IMR-90 (cell line): ENCODE data around the gene SLC1A1. TPM values are rescaled to one million over a fixed set of nuclear protein-coding genes. Genes with fewer than 3 reads are reported as not detected.

ENCODE experiments used
- ATAC-seq: fragments of 200-7000 bp; cut with Tn5 transposase; 2 replicates; pipeline ENCODE4 v1.9.1; 2020; ENCODE audit warnings: low read depth, mild to moderate bottlenecking, moderate library complexity
- BruUV-seq: library from RNA; stranded (reverse); fragments of 400-500 nt; replicated peaks from 2 replicates; lab custom pipeline; 2021; lab: Mats Ljungman, UMichigan
- CTCF ChIA-PET: fragments of 300-600 bp; formaldehyde crosslinking; extraction: SDS; loops from one replicate; lab custom pipeline; 2021; ENCODE audit warnings: antibody characterized with exemption; lab: Yijun Ruan, JAX
- POLR2A ChIA-PET: fragments of 300-600 bp; sonication (Branson Sonifier 250); formaldehyde crosslinking; loops from one replicate; lab custom pipeline; 2022; ENCODE audit warnings: antibody characterized with exemption; ENCODE audit not compliant: unreplicated experiment; lab: Charles Lee
- DNase-seq: peaks from one replicate; pipeline ENCODE4 v3.0.0; 2013
- H2AFZ ChIP-seq: replicated peaks from 2 replicates; pipeline ENCODE3; 2013; ENCODE audit warnings: low read length, mild to moderate bottlenecking; ENCODE audit not compliant: poor library complexity
- H2AK5ac ChIP-seq: 2 replicates; pipeline ENCODE4 v1.6.1; 2013; ENCODE audit warnings: low read depth, low read length, inconsistent platforms
- H2AK9ac ChIP-seq: replicated peaks from 2 replicates; pipeline ENCODE3; 2013; ENCODE audit warnings: mild to moderate bottlenecking, low read depth, low read length, moderate library complexity; ENCODE audit not compliant: poor library complexity
- H2BK120ac ChIP-seq: 2 replicates; pipeline ENCODE4 v1.6.1; 2013; ENCODE audit warnings: low read depth, low read length, inconsistent platforms
- H2BK15ac ChIP-seq: 3 replicates; pipeline ENCODE4 v1.6.1; 2013; ENCODE audit warnings: low read depth, low read length, inconsistent platforms
- H2BK20ac ChIP-seq: 2 replicates; pipeline ENCODE4 v1.6.1; 2013; ENCODE audit warnings: low read depth, mild to moderate bottlenecking, inconsistent platforms, low read length, moderate library complexity
- H2BK5ac ChIP-seq: 2 replicates; pipeline ENCODE4 v1.6.1; 2013; ENCODE audit warnings: mild to moderate bottlenecking, low read depth, low read length, inconsistent platforms; ENCODE audit not compliant: poor library complexity, severe bottlenecking
- H3K14ac ChIP-seq: replicated peaks from 2 replicates; pipeline ENCODE4 v1.6.1; 2013; ENCODE audit warnings: low read depth, low read length, inconsistent platforms
- H3K18ac ChIP-seq: 2 replicates; pipeline ENCODE4 v1.6.1; 2013; ENCODE audit warnings: low read depth, low read length, control low read depth
- H3K23ac ChIP-seq: 2 replicates; pipeline ENCODE4 v1.6.1; 2013; ENCODE audit warnings: low read depth, low read length, inconsistent platforms
- H3K27ac ChIP-seq: 2 replicates; pipeline ENCODE4 v1.5.1; 2013; ENCODE audit warnings: mild to moderate bottlenecking, control low read depth, low read length; ENCODE audit not compliant: insufficient read depth
- H3K27me3 ChIP-seq: 2 replicates; pipeline ENCODE4 v1.6.1; 2013; ENCODE audit warnings: low read length; ENCODE audit not compliant: control insufficient read depth, insufficient read depth
- H3K36me3 ChIP-seq: 2 replicates; pipeline ENCODE4 v1.6.1; 2013; ENCODE audit warnings: low read length, mixed read lengths; ENCODE audit not compliant: control insufficient read depth, insufficient read depth
- H3K4ac ChIP-seq: 2 replicates; pipeline ENCODE4 v1.6.1; 2013; ENCODE audit warnings: low read depth, low read length, inconsistent platforms
- H3K4me1 ChIP-seq: 2 replicates; pipeline ENCODE4 v1.6.1; 2013; ENCODE audit warnings: low read length, mixed read lengths; ENCODE audit not compliant: control insufficient read depth, insufficient read depth
- H3K4me2 ChIP-seq: 2 replicates; pipeline ENCODE4 v1.6.1; 2013; ENCODE audit warnings: low read depth, mild to moderate bottlenecking, control low read depth, low read length, moderate library complexity
- H3K4me3 ChIP-seq: 2 replicates; pipeline ENCODE4 v1.5.1; 2013; ENCODE audit warnings: low read depth, mild to moderate bottlenecking, control low read depth, low read length, moderate library complexity; ENCODE audit not compliant: insufficient read depth
- H3K56ac ChIP-seq: 2 replicates; pipeline ENCODE4 v1.6.1; 2013; ENCODE audit warnings: low read length, inconsistent platforms; ENCODE audit not compliant: insufficient read depth; ENCODE audit errors: extremely low read depth
- H3K79me1 ChIP-seq, 2 experiments: 2 replicates each; pipeline ENCODE4 v1.6.1; 2013; ENCODE audit warnings: low read length in 2 of 2, inconsistent platforms in 1 of 2, low read depth in 1 of 2
- H3K9ac ChIP-seq: 2 replicates; pipeline ENCODE4 v1.6.1; 2013; ENCODE audit warnings: low read depth, low read length, control low read depth
- H3K9me1 ChIP-seq: 2 replicates; pipeline ENCODE4 v1.6.1; 2013; ENCODE audit warnings: low read length, inconsistent platforms; ENCODE audit not compliant: insufficient read depth
- H3K9me3 ChIP-seq: 2 replicates; pipeline ENCODE4 v1.6.1; 2013; ENCODE audit warnings: low read length; ENCODE audit not compliant: control insufficient read depth, insufficient read depth
- H4K20me1 ChIP-seq: 2 replicates; pipeline ENCODE4 v1.6.1; 2013; ENCODE audit warnings: low read length, inconsistent platforms; ENCODE audit not compliant: insufficient read depth
- H4K5ac ChIP-seq: 2 replicates; pipeline ENCODE4 v1.6.1; 2013; ENCODE audit warnings: mild to moderate bottlenecking, low read depth, low read length, control low read depth
- H4K8ac ChIP-seq, 2 experiments: 2 replicates each; pipeline ENCODE4 v1.6.1; 2013; ENCODE audit warnings: low read depth in 2 of 2, low read length in 2 of 2, control low read depth in 1 of 2, inconsistent platforms in 1 of 2
- H4K91ac ChIP-seq: 2 replicates; pipeline ENCODE4 v1.6.1; 2013; ENCODE audit warnings: low read depth, low read length, inconsistent platforms; ENCODE audit not compliant: insufficient read depth
- BHLHE40 ChIP-seq: fragments of 150-350 bp; IDR thresholded peaks from 2 replicates; pipeline ENCODE4 v1.6.1; 2016; ENCODE audit warnings: mild to moderate bottlenecking, low read depth, low read length
- CEBPB ChIP-seq: IDR thresholded peaks from 2 replicates; pipeline ENCODE4 v1.6.1; 2012; ENCODE audit warnings: low read depth, low read length, improper control_type of control experiment
- CHD1 ChIP-seq: IDR thresholded peaks from 2 replicates; pipeline ENCODE4 v1.6.1; 2012; ENCODE audit warnings: low read depth, low read length, improper control_type of control experiment
- MAFK ChIP-seq: IDR thresholded peaks from 2 replicates; pipeline ENCODE4 v1.6.1; 2012; ENCODE audit warnings: low read depth, low read length, improper control_type of control experiment
- MAZ ChIP-seq: IDR thresholded peaks from 2 replicates; pipeline ENCODE4 v1.6.1; 2012; ENCODE audit warnings: low read depth, mild to moderate bottlenecking, low read length, improper control_type of control experiment, moderate library complexity, borderline replicate concordance
- MXI1 ChIP-seq: IDR thresholded peaks from 2 replicates; pipeline ENCODE4 v1.6.1; 2012; ENCODE audit warnings: low read depth, mild to moderate bottlenecking, low read length, moderate library complexity, borderline replicate concordance
- NFE2L2 ChIP-seq: fragments of 150-350 bp; IDR thresholded peaks from 2 replicates; pipeline ENCODE4 v1.6.1; 2016; ENCODE audit warnings: low read depth, mild to moderate bottlenecking, low read length
- POLR2A ChIP-seq: IDR thresholded peaks from 2 replicates; pipeline ENCODE4 v1.6.1; 2012; ENCODE audit warnings: mild to moderate bottlenecking, low read depth, low read length
- RAD21 ChIP-seq: IDR thresholded peaks from 2 replicates; pipeline ENCODE4 v1.6.1; 2012; ENCODE audit warnings: low read length, improper control_type of control experiment
- RFX5 ChIP-seq: IDR thresholded peaks from 2 replicates; pipeline ENCODE4 v1.8.0; 2012; ENCODE audit warnings: low read depth, mild to moderate bottlenecking, low read length, moderate library complexity
- SMC3 ChIP-seq: fragments of 150-350 bp; IDR thresholded peaks from 2 replicates; pipeline ENCODE4 v1.6.1; 2016; ENCODE audit warnings: low read depth, mild to moderate bottlenecking, antibody characterized with exemption, low read length, moderate library complexity
- dilution Hi-C: fragments of 300-500 bp; cut with HindIII; formaldehyde crosslinking; loops from one replicate; pipeline ENCODE4 v1.14.3; 2018; ENCODE audit warnings: low sequenced_read_pairs; ENCODE audit not compliant: unreplicated experiment
- in situ Hi-C: fragments of 300-500 bp; cut with MboI; formaldehyde crosslinking; loops from 3 replicates; pipeline ENCODE4 v1.14.3; 2019; ENCODE audit warnings: low sequenced_read_pairs, inconsistent platforms, mixed read lengths
- intact Hi-C: fragments of 100-400 bp; cut with micrococcal nuclease; formaldehyde crosslinking; loops from 2 replicates; pipeline ENCODE4 v1.10.0; 2022
- polyA plus RNA-seq, 3 experiments: library from polyadenylated mRNA; depleted of rRNA; stranded (reverse); fragments of >200 nt; gene quantifications; 2 replicates each; pipeline ENCODE4 v1.2.3, GENCODE V29; 2012; ENCODE audit warnings: low replicate concordance in 1 of 3
- total RNA-seq: library from RNA; depleted of rRNA; stranded (reverse); fragments of >200 nt; gene quantifications from 2 replicates; pipeline ENCODE4 v1.2.3, GENCODE V29; 2012
- TF ChIP-seq, protein P1 (sequence below): fragments of 150-350 bp; IDR thresholded peaks from 2 replicates; pipeline ENCODE4 v1.6.1; 2016; ENCODE audit warnings: low read depth, mild to moderate bottlenecking, low read length, moderate library complexity, borderline replicate concordance
- TF ChIP-seq, protein P2 (sequence below): conservative IDR thresholded peaks from 2 replicates; pipeline ENCODE4 v1.5.1; 2012; ENCODE audit warnings: mild to moderate bottlenecking, low read depth, low read length, improper control_type of control experiment

Gene SLC1A1
- total and polyA plus RNA-seq, 2 of the 4 experiments (the other 2 are of a cell fraction): 2.2 to 4.1 TPM

DNA sequence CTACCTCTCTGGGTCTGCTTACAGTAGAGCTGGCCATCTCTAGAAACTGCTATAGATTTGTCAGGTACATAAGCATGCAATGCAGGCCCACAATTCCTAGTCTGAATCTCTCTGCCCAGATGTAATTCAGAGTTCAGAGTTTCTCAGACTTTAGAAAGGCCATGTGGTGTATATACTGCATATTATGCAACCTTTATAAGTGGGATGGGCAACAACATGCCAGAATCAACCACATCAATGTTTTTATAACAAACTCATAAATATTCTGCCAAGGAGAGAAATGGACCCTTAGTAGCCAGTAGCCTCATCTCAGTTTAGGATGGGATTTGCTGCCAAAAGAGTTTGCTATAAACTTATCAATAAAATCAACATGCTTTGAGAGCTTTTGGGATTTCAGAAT lies 78.8 kb downstream of the SLC1A1 start:
- no peak overlapping the region for H4K8ac ChIP-seq
- DNase-seq (no peak), ATAC-seq (no peak; the same call in 1 of the 2 replicates)
- H3K4me3 ChIP-seq: no peak overlapping the region
- dilution Hi-C loops: no loop called here
- H2BK15ac ChIP-seq: no peak overlapping the region
- H3K4me1 ChIP-seq: no peaks in the 10 kb centered on the region
- no peaks in the 10 kb centered on the region for H3K9me1 ChIP-seq
- H2AFZ ChIP-seq: no peak overlapping the region
- H2BK120ac ChIP-seq: no peak overlapping the region
- H3K18ac ChIP-seq: no peak overlapping the region
- no peaks in the 10 kb centered on the region for H3K79me1 ChIP-seq
- H3K4ac ChIP-seq: no peak overlapping the region
- no peak overlapping the region for H2BK5ac ChIP-seq
- no peak overlapping the region for H3K56ac ChIP-seq
- ChIA-PET POLR2A (no interaction called here), CTCF (no interaction called here)
- H3K4me2 ChIP-seq: no peak overlapping the region
- no peak overlapping the region for H3K14ac ChIP-seq
- in situ Hi-C loops: no loop called here
- H2BK20ac ChIP-seq: no peak overlapping the region
- H3K27me3 ChIP-seq: no peaks in the 10 kb centered on the region
- TF ChIP-seq POLR2A (no peak), SMC3 (no peak), BHLHE40 (no peak), CHD1 (no peak), RAD21 (no peak), MXI1 (no peak), MAZ (no peak), NFE2L2 (no peak), MAFK (no peak), RFX5 (no peak), CEBPB (no peak)
- TF ChIP-seq, protein P1, sequence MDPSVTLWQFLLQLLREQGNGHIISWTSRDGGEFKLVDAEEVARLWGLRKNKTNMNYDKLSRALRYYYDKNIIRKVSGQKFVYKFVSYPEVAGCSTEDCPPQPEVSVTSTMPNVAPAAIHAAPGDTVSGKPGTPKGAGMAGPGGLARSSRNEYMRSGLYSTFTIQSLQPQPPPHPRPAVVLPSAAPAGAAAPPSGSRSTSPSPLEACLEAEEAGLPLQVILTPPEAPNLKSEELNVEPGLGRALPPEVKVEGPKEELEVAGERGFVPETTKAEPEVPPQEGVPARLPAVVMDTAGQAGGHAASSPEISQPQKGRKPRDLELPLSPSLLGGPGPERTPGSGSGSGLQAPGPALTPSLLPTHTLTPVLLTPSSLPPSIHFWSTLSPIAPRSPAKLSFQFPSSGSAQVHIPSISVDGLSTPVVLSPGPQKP: no peak
- TF ChIP-seq, protein P2, sequence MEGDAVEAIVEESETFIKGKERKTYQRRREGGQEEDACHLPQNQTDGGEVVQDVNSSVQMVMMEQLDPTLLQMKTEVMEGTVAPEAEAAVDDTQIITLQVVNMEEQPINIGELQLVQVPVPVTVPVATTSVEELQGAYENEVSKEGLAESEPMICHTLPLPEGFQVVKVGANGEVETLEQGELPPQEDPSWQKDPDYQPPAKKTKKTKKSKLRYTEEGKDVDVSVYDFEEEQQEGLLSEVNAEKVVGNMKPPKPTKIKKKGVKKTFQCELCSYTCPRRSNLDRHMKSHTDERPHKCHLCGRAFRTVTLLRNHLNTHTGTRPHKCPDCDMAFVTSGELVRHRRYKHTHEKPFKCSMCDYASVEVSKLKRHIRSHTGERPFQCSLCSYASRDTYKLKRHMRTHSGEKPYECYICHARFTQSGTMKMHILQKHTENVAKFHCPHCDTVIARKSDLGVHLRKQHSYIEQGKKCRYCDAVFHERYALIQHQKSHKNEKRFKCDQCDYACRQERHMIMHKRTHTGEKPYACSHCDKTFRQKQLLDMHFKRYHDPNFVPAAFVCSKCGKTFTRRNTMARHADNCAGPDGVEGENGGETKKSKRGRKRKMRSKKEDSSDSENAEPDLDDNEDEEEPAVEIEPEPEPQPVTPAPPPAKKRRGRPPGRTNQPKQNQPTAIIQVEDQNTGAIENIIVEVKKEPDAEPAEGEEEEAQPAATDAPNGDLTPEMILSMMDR: no peak
- intact Hi-C loops: no loop called here
- H4K20me1 ChIP-seq: no peaks in the 10 kb centered on the region
- H4K91ac ChIP-seq: no peak overlapping the region
- H2AK5ac ChIP-seq: no peak overlapping the region
- H3K9ac ChIP-seq: no peak overlapping the region
- H4K5ac ChIP-seq: no peak overlapping the region
- no peak overlapping the region for H3K27ac ChIP-seq
- no peak overlapping the region for H2AK9ac ChIP-seq
- H3K36me3 ChIP-seq: no peaks in the 10 kb centered on the region
- H3K9me3 ChIP-seq: no peaks in the 10 kb centered on the region
- no TSS peak for BruUV-seq
- H3K23ac ChIP-seq: no peak overlapping the region
